RWPE1 (cell line): Measurements from ENCODE around the gene ODF4.

Experiments used
- CTCF ChIA-PET: fragments of 350-600 bp; sonication (Branson Sonifier 250); formaldehyde crosslinking; extraction: SDS; loops from one replicate; lab custom pipeline; 2021; lab: Yijun Ruan, JAX
- POLR2A ChIA-PET: fragments of 400-600 bp; formaldehyde crosslinking; extraction: SDS; loops from one replicate; lab custom pipeline; 2020; ENCODE audit warnings: antibody characterized with exemption; ENCODE audit not compliant: low non-redundant PET; lab: Yijun Ruan, JAX
- DNase-seq: peaks from one replicate; pipeline ENCODE4 v3.0.0; 2012; ENCODE audit warnings: low spot score
- H3K27ac ChIP-seq: fragments of 450-650 bp; 2 replicates; pipeline ENCODE4 v1.5.1; 2017
- TF ChIP-seq, protein P1 (sequence below): fragments of 450-650 bp; conservative IDR thresholded peaks from 2 replicates; pipeline ENCODE4 v1.5.1; 2017; ENCODE audit warnings: low read depth, mild to moderate bottlenecking

ODF4 gene, protein sequence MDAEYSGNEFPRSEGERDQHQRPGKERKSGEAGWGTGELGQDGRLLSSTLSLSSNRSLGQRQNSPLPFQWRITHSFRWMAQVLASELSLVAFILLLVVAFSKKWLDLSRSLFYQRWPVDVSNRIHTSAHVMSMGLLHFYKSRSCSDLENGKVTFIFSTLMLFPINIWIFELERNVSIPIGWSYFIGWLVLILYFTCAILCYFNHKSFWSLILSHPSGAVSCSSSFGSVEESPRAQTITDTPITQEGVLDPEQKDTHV

DNA sequence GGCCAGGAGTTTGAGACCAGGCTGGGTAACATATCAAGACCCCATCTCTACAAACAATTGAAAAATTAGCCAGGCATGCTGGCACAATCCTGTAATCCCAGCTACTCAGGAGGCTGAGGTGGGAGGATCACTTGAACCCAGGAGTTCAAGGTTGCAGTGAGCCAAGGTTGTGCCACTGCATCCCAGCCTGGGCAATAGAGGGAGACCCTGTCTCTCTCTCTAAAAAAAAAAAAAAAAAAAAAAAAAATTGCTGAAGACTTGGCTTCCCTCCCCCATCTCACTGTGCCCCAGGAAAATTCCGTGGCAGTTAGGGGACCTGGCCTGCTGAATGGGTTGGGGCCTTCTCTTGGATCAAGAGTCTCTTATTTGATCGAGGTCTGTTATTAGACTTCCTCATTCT, at the start of gene ODF4:
ODF4 (plus strand) TSS at position 301 of the 400 bp plus-strand sequence. CDS start 212 bp downstream, outside the sequence.
- no peak for DNase-seq
- ChIA-PET CTCF (no interaction called here), POLR2A (interaction anchor here (0.5 kb wide), 1 partner anchor 92 kb away, joined by 3 read pairs; no protein-coding TSS in a partner anchor)
- TF ChIP-seq, protein P1, sequence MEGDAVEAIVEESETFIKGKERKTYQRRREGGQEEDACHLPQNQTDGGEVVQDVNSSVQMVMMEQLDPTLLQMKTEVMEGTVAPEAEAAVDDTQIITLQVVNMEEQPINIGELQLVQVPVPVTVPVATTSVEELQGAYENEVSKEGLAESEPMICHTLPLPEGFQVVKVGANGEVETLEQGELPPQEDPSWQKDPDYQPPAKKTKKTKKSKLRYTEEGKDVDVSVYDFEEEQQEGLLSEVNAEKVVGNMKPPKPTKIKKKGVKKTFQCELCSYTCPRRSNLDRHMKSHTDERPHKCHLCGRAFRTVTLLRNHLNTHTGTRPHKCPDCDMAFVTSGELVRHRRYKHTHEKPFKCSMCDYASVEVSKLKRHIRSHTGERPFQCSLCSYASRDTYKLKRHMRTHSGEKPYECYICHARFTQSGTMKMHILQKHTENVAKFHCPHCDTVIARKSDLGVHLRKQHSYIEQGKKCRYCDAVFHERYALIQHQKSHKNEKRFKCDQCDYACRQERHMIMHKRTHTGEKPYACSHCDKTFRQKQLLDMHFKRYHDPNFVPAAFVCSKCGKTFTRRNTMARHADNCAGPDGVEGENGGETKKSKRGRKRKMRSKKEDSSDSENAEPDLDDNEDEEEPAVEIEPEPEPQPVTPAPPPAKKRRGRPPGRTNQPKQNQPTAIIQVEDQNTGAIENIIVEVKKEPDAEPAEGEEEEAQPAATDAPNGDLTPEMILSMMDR = no peak
- no peak within 1 kb of the TSS for H3K27ac ChIP-seq

DNA sequence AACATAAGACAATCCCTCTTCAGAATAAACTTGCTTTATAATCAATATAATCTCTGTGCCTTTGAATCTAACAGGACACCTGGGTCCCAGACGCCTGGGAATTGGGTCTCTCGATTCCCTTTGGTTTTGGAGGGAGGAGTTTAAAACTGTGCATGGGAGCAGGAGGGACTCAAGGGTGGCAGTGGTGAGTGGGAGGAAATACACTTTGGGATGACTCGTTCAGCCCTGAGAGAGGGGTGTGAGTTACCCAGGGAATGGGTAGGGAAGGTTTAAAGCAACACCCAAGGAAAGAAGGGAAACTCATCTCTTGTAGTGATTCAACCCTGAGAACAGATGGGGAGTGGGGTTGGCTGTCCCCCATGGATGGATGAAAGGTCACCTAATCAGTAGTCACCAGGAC, 49.6 kb upstream of the ODF4 start:
- POLR2A ChIA-PET = no interaction called here

DNA sequence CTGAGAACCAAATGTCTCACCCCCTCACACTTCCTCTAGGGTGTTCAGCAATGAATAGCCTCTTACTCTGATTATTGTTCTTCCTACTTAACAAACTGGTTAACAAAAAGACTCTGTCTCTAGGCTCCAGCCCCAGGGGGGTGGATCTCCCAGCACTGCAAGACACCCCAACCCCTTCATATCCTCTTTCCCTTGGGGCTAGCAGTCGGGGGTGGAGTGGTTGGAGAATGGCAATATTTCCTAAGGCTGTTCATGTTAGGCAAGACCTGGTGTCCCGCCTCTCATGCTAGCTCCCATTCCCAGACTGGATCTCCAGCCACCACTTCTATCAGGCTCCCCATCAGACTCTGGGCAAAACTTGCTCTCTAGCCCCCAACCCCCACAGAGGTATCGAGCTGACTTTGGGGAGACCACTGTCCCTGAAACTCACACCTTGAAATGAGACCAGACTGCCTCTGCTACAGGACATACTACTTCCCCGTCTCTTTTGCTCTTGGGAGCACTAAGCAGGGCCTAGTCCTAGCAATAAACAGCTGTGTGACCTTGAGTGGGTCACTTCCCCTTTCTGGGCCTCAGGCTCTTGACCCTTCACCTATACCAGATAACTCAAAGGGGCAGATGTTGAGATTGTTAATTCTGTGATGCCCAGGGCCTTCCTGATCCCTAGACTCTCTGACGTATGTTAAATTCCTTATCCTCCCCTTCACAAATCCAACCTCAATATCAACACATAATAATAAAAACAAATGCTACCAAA, 46.8 kb upstream of the ODF4 start:
- peak overlapping the region; percentile 57 for H3K27ac ChIP-seq

More for the DNA sequence above, 49.6 kb upstream of the ODF4 start:
- H3K27ac ChIP-seq = peak overlapping the region; percentile 84
- TF ChIP-seq, protein P1 = no peak
- DNase-seq = no peak
- CTCF ChIA-PET = no interaction called here

DNA sequence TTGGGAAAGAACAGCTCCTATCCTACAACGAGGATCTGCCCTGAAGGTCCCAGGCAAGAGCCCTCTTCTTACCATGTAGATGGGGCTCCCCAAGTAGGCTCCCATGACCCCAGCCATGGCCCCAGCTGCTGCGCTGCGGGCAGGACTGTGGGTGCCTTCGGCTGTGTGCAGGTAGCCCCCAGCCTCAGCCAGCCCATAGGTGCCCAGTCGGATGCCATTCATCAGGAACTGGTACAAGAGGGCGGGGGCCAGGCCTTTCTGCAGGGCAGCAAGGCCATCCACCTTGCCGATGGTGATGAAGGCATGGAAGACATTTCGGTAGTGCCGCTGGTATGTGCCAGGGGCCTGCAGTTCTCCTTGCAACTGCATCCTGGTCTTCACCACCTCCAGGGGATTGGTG, 45.3 kb upstream of the ODF4 start:
- TF ChIP-seq, protein P1 = no peak
- ChIA-PET CTCF (interaction anchor here (0.7 kb wide), 1 partner anchor 26 kb away, joined by 3 read pairs; no protein-coding TSS in a partner anchor), POLR2A (no interaction called here)
- DNase-seq = no peak
- H3K27ac ChIP-seq = peak overlapping the region; percentile 96

More for the DNA sequence above, 46.8 kb upstream of the ODF4 start:
- TF ChIP-seq, protein P1 = no peak
- ChIA-PET POLR2A (interaction anchor here (0.7 kb wide), 1 partner anchor 71 kb away, joined by 4 read pairs; no protein-coding TSS in a partner anchor), CTCF (interaction anchor here (0.7 kb wide), 1 partner anchor 238 kb away, joined by 4 read pairs; no protein-coding TSS in a partner anchor)
- DNase-seq = no peak

DNA sequence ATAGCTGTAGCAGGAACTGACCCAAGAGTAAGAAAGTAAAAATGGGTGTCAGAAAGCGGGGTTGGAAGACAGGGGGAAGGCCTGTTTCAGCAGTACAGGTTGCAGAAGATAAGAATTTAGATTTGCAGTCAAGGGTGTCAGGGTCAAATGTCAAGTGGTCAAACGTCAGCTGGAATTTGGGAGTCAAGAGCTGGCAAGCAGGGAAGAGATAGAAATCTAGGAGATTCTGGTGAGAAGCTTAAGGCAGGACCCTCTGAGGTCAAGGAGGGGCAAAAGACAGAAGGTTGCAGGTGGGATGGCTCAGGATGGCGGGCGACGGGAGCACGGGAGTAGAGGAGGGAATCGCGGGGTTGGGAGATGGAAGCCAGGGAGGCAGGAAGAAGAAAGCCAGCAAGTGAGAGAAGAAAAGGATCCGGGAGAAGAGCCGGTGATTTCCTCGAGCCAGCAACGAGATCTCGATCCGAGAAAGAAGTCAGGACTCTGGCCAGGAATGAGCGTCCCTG, 44.8 kb upstream of the ODF4 start:
- no peak for DNase-seq
- TF ChIP-seq, protein P1 = no peak
- peak overlapping the region; percentile 96 for H3K27ac ChIP-seq
- POLR2A ChIA-PET = interaction anchor here (0.6 to 1.2 kb wide), 7 partner anchors 11 to 198 kb away, joined by 3 to 9 read pairs (median 4); partner anchors contain the start of genes CTC1 and PFAS
- CTCF ChIA-PET = interaction anchor here (0.6 to 0.7 kb wide), 4 partner anchors 22 to 125 kb away, joined by 3 read pairs; partner anchors contain the start of gene CTC1

DNA sequence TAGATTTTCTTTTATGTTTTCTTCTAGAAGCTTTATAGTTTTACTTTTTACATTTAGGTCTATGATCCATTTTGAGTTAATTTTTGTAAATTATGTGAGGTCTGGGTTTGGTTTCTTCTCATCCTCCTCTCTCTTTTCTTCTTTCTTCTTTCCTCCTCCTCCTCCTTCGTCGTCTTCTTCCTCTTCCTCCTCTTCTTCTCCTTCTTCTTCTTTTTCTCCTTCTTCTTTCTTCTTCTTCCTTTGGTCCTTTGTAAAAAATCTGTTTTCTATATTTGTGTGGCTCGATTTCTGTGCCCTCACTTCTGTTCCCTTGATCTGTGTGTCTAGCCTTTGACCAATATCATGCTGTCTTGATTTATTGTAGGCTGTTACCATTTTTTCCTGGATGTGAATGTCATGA, 39.4 kb upstream of the ODF4 start:
- TF ChIP-seq, protein P1 = no peak
- ChIA-PET POLR2A (no interaction called here), CTCF (interaction anchor here (0.6 to 1.4 kb wide), 4 partner anchors 13 to 189 kb away, joined by 3 to 4 read pairs (median 4); no protein-coding TSS in a partner anchor)
- H3K27ac ChIP-seq = no peak overlapping the region
- DNase-seq = no peak
